ENCODE measurements around the gene PHF23.
A peak's percentile ranks its signal among the peaks of the same experiment; 100 is the strongest.

The PHF23 gene

DNA sequence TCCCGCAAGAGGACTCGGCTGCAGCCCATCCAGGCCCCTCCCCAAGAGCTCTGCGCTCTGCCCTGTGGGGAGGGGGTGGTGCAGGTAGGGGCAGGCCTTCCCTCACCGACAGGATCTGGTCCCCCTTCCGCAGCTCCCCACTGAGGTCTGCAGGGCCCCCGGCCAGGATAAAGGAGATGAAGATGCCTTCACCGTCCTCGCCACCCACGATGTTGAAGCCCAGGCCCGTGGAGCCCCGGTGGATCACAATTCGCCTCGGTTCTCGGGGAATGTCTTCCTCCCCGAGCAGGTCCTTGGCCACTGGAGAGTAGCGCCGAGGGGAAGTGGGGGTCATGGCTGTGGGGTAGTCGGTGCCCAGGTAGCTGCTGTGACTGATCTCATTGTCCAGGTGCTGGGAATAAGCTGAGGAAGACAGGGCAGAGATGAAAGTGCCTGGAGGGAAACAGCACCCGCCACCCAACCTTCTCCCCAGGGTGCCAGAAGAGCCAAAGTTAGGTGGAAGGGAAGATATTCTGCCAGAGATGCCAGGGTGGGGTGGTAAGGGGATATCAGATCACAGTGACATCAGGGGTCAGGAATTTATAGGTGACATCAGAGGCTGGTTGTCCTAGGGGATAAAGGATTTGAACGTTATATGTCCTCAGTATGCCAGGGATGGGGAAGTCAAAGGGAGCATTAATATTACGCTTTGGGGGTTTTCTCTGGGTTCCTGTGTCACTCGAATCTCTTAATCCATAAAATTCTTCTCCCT lies 42.4 kb downstream of the PHF23 start:
- DNase-seq = no peak

DNA sequence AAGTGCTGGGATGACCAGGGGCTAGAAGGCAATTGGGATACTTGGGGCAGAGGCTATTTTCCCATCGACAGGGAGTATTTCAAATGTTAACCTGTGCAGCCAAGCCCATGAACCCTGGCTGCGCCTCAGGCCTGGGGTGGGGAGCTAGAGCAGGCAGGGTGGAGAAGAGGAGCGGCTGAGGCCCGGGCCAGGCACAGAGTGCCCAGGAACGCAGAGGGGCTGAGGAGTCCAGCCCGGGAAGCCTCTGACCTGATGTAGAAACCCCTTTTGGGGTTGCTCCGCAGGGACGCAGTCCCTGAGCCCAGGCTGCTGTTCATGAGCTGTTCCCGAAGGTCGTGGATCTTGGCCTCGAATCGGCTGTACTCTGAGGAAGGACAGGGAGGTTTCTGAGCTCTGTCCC lies 43.3 kb downstream of the PHF23 start:
- no peak for DNase-seq

DNA sequence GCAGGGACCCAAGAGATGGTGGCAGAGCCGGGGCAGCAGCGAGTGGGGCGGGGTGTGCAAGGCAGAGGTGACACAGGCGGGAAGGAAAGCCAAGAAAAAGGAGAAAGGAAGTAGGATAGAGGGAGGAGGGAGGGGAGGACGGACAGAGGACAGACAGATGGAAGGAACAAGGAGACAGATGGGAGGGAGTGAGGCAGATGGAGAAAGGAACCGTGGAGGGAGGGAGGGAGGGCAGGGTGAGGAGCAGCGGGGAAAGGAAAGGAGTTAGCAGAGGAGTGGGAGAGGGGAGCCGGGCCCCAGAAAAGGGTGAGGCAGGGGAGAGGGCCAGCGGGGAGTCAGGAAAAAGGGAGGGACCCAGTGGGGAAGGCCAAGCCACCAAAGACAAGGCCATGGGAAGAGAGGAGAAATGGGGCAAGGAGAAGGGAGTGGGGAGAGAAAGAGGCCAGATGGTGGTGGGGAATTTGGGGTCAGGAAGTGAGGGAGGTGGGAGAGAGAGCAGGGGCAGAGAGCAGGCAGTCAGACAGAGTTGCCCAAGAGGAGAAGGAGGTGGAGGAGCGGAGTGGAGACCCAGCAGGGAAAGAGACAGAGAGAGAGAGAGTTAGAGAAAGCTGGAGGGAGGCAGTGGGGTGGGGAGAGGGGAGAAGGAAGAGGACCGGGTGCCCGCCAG lies 46.9 kb downstream of the PHF23 start:
- peak; percentile 59 for DNase-seq

DNA sequence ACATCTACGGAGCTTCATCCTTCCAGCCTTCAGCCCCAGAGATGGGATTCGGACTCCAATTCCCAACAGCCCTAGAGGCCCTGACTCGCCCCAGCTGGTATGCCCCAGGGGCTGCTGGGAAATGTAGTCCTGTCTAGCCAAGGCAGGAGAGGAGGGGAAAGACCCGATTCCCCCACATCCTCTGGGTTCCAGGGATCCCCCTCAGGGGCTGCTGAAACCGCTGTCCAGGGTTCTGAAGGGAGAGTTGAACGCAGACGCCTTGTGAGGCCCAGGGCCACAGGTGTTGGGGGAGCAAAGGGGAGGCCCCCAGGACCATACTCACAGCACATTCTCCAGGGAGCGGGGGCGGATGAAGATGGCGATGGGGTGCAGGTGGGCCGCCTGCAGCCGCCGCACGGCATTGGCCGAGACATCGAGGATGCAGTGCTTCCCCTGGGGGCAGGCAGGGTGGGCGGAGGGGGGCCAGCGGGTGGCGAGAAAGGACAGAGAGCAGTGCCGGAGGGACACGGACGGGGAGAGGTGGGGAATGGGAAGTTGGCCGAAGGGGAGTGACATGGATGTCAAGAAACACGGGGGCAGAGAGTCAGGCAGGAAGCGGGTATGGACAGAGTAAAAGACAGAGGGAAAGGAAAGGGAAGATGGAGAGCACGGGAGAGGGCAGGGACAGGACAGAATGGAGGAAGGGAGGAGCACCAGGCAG lies 47.5 kb downstream of the PHF23 start:
- DNase-seq = peak; percentile 82

DNA sequence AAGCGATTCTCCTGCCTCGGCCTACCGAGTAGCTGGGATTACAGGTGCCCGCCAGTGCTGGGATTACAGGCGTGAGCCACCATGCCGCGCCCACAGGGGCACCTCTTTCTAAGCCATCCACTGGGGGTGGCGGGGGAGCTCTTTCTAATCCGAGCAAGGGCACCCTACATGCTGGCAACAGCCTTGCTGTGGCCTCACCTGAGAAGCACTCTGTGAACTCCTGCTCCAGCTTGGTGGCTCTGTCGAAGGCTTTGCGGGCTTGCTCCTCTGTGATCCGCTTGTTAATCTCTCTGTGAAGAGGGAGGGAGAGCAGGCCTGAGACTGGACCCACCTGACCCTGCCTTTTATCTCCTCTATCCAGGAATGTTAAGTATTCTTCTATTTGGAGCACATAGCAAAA lies 48.2 kb downstream of the PHF23 start:
- DNase-seq = no peak

DNA sequence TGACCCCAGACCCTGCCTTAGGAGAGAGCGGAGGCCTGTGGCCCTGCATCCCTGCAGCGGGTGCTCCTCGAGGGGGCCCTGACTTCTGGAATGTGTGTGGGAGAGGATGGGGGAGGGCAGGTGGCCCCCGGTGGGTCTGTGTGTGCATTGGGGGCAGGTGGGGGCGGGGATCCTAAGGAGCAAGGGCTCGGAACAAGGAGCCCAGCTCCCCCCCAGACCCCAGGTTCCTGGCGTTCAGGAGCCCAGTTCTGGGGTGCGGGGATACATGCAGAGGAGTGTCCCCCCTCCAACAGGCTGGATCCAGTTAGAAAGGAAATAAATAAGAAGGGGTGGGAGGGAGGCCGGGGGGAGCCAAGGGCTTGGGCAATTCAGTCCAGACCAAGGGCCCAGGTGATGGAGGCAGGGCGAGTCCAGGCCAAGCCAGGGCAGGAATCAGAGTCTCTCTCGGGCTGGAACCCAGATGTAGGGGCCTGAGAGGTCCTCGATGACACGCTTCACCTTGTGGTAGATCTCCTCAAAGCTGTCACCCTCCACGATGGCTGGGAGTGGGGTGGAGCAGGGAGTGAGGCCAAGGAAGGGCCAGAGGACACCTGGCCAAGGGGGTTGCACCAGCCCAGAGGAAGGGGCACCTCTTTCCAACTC lies 48.9 kb downstream of the PHF23 start:
- no peak for DNase-seq

DNA sequence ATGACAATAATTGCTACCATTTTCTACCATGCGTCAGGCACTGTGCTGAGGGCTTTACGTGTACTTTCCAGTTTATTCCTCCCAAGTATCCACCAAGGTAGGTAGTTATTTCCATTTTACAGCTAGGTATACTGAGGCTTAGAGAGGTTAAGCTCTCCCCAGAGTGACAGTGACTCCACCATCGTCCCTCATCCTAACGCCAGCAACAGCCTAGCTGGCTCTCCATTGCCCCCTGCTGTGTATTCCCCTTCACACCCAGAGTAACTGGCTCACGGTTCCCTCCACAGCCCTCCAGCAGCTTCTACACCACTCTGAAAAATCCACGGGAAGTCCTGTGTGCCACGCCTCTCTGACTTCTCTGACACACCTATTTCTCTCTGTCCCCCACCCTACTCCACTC lies 53.0 kb downstream of the PHF23 start:
- no peak for DNase-seq

Measured in retina (tissue), 1 donor.